Measurements from ENCODE around the gene CEP164. TPM values are rescaled to one million over a fixed set of nuclear protein-coding genes. Genes with fewer than 3 reads are reported as not detected.

Gene CEP164
- total RNA-seq, 3 donors from 2014 or later = 13.8 to 26.2 (median 17.3) TPM

DNA sequence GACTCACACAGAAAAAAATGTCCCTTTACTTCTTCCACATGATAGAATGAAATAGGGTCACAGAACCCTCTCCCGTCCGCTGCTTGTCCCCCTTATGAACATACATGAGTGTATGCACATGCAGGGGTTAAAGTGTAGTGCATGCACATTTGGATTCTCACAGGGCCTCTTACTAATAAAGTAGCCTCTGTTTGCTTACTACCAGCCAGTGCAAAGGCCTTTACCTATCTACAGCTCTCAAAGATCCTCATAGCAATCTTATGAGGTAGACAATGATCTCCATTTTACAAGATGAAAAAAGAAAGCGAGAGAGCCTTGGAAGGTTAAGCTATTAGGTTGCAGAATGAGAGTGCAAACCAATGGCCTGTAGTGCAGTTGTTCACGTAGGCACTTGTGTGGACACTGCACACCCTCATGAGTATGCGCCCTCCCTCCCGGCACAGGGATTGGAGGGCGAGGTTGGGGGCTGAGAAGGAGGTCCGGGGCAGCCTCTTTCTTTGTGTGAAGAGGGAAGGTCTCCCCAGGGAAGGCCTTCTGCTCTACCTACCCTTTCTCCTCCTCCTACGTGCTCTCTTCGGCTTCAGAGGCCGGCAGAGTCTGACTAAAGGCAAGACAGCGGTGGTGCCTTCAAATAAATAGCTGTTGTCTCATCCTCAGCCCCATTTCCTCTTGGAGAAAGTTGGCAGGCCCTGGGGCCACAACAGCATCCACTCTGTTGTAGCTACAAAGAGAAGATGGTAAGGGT lies 91.3 kb downstream of the CEP164 start:
- DNase-seq = no peak
- Histone ChIP-seq H3K4me3 (no peak overlapping the region), H3K9me3 (no peaks in the 10 kb centered on the region), H3K36me3 (ENCODE audit: low read depth) (no peaks in the 10 kb centered on the region), H3K4me1 (ENCODE audit: low read depth) (no peaks in the 10 kb centered on the region)
- ATAC-seq = no peak
- TF ChIP-seq, protein P1, sequence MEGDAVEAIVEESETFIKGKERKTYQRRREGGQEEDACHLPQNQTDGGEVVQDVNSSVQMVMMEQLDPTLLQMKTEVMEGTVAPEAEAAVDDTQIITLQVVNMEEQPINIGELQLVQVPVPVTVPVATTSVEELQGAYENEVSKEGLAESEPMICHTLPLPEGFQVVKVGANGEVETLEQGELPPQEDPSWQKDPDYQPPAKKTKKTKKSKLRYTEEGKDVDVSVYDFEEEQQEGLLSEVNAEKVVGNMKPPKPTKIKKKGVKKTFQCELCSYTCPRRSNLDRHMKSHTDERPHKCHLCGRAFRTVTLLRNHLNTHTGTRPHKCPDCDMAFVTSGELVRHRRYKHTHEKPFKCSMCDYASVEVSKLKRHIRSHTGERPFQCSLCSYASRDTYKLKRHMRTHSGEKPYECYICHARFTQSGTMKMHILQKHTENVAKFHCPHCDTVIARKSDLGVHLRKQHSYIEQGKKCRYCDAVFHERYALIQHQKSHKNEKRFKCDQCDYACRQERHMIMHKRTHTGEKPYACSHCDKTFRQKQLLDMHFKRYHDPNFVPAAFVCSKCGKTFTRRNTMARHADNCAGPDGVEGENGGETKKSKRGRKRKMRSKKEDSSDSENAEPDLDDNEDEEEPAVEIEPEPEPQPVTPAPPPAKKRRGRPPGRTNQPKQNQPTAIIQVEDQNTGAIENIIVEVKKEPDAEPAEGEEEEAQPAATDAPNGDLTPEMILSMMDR (IDR thresholded peaks at IDR 0.05) = no peak
- intact Hi-C loops (cut with DNase I, micrococcal nuclease) = no loop called here

DNA sequence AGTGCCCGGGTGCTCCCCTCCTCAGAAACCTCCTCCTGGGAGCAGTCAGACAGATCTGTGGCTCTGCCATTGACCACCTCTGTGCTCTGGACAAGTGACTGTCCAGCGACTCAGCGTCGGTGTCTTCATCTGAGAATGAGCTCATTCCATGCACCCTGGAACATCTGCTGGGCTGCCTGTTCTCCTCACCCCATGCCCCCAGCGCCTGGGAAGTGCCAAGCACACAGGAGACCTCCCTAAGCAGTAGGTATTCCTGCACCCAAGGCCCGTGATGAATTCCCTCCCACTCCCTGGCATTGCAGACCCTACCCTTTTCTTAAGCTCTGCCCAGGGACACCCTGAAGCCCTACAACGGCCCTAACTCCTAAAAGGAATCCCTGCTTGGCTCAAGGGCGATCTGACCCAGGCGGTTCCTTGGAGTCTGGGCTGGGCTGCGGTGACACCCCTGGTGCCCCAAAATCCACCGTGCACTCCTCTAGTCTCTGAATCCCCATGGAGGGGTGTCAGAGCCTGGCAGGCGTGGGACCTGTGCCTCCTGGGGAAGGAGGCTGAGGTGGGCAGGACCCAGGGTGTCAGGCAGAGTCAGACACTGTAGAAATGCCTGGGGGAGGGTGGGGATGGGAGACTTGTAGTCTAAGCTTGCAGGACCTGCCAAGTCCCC lies 92.0 kb downstream of the CEP164 start:
- no peak for ATAC-seq

DNA sequence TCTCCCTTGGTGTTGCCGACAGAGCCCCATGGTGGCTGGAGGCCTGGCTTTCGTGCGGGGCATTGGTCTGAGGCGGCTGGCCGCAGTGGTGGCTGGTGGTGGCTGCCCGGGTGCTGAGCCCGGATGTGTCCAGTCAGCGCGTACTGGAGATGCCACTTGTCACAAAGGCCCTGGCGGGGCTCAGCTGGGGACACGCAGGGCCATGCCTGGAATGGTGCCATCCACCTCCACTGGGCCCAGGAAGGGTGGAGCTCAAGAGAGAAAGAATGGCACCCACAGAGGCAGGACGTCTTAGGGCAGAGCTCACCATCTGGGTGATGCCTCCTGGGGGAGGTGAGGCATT lies 92.5 kb downstream of the CEP164 start:
- intact Hi-C loops (cut with DNase I, micrococcal nuclease) = loop anchor here in 1 of 2 donors (5.0 kb wide), 1 partner anchor 397 kb away; no protein-coding TSS in a partner anchor
- TF ChIP-seq, protein P1 (IDR thresholded peaks at IDR 0.05) = no peak
- no peak for DNase-seq

More for the DNA sequence above, 92.0 kb downstream of the CEP164 start:
- no peak overlapping the region for H3K4me3 ChIP-seq
- H3K4me1 ChIP-seq (ENCODE audit: low read depth) = no peaks in the 10 kb centered on the region
- no peaks in the 10 kb centered on the region for H3K9me3 ChIP-seq
- TF ChIP-seq, protein P1 (IDR thresholded peaks at IDR 0.05) = no peak
- no peaks in the 10 kb centered on the region for H3K36me3 ChIP-seq (ENCODE audit: low read depth)
- intact Hi-C loops (cut with DNase I, micrococcal nuclease) = loop anchor here in 1 of 2 donors (5.0 kb wide), 1 partner anchor 398 kb away; no protein-coding TSS in a partner anchor
- DNase-seq = no peak

DNA sequence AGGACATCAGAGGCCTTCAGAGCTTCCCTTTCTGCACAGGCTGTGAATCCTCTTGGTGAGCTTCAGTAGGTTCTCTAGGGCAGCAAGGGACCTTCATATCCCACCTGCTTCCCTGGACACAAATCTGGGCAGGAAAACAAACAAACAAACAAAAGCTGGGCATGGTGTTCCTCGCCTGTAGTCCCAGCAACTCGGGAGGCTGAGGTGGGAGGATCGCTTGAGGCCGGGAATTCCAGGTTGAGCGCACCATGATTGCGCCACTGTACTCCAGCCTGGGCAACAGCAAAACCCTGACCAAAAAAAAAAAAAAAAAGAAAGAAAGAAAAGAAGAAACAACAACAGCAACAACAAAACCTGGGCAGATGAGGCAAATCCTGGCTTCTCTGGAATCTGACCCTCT lies 92.9 kb downstream of the CEP164 start:
- TF ChIP-seq, protein P1 (IDR thresholded peaks at IDR 0.05) = no peak
- H3K36me3 ChIP-seq (ENCODE audit: low read depth) = no peaks in the 10 kb centered on the region
- DNase-seq = no peak
- intact Hi-C loops (cut with DNase I, micrococcal nuclease) = loop anchor here in 1 of 2 donors (5.0 kb wide), 1 partner anchor 397 kb away; no protein-coding TSS in a partner anchor
- ATAC-seq = no peak
- no peak overlapping the region for H3K4me3 ChIP-seq
- H3K4me1 ChIP-seq (ENCODE audit: low read depth) = no peaks in the 10 kb centered on the region
- H3K9me3 ChIP-seq = no peaks in the 10 kb centered on the region

More for the DNA sequence above, 92.5 kb downstream of the CEP164 start:
- no peaks in the 10 kb centered on the region for H3K36me3 ChIP-seq (ENCODE audit: low read depth)
- H3K9me3 ChIP-seq = no peaks in the 10 kb centered on the region
- H3K4me3 ChIP-seq = no peak overlapping the region
- no peak for ATAC-seq
- no peaks in the 10 kb centered on the region for H3K4me1 ChIP-seq (ENCODE audit: low read depth)

DNA sequence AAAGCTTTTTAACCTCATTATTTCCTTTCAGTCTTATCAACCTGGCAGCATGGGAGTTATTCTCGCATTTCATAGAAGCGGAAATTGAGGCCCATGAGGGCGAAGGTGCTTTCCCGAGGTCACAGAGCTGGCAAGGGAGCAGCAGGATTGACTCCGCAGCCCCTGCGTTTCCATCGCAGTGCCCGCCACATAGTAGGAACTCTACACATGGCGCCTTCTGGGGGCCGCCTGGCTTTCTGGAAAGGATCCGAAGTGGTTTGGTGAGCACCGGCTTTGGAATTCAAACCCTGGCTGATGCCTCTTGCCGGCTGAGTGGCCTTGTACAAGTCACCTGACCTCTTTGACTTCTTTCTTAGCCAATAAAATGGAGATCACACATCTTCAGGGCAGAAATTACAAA lies 93.4 kb downstream of the CEP164 start:
- TF ChIP-seq, protein P1 (IDR thresholded peaks at IDR 0.05) = no peak
- no peaks in the 10 kb centered on the region for H3K4me1 ChIP-seq (ENCODE audit: low read depth)
- H3K36me3 ChIP-seq (ENCODE audit: low read depth) = no peaks in the 10 kb centered on the region
- DNase-seq (no peak), ATAC-seq (no peak)
- no peak overlapping the region for H3K4me3 ChIP-seq
- intact Hi-C loops (cut with DNase I, micrococcal nuclease) = loop anchor here in 1 of 2 donors (5.0 kb wide), 1 partner anchor 396 kb away; no protein-coding TSS in a partner anchor
- no peaks in the 10 kb centered on the region for H3K9me3 ChIP-seq

Measured in mucosa of descending colon (tissue), 3 donors.